Neuronal stem cell (in vitro differentiated cells): ENCODE measurements around the gene CTDP1.
"Not testable (repeated sequence)": the region's sequence is repeated elsewhere in the genome, so short reads cannot be mapped to it uniquely, and the experiment has no call there.

Experiments
- DNase-seq: peaks from one replicate; pipeline ENCODE4 v3.0.0-alpha.2; 2013; ENCODE audit warnings: low spot score
- H2AFZ ChIP-seq: one replicate; pipeline ENCODE4 v1.6.1; 2013; ENCODE audit warnings: mild to moderate bottlenecking, low read length, inconsistent platforms
- H2AK5ac ChIP-seq: 2 replicates; pipeline ENCODE4 v1.6.1; 2013; ENCODE audit warnings: low read depth, mild to moderate bottlenecking, inconsistent platforms, low read length, moderate library complexity, mixed read lengths
- H2BK120ac ChIP-seq: 2 replicates; pipeline ENCODE4 v1.6.1; 2013; ENCODE audit warnings: low read depth, mild to moderate bottlenecking, inconsistent platforms, low read length, moderate library complexity, mixed read lengths
- H2BK12ac ChIP-seq: one replicate; pipeline ENCODE4 v1.6.1; 2013; ENCODE audit warnings: low read length, inconsistent platforms
- H2BK15ac ChIP-seq: 2 replicates; pipeline ENCODE4 v1.6.1; 2013; ENCODE audit warnings: mild to moderate bottlenecking, low read length, inconsistent platforms, mixed read lengths
- H2BK5ac ChIP-seq: one replicate; pipeline ENCODE4 v1.6.1; 2013; ENCODE audit warnings: inconsistent platforms, mild to moderate bottlenecking, low read length, moderate library complexity
- H3K14ac ChIP-seq: one replicate; pipeline ENCODE4 v1.6.1; 2013; ENCODE audit warnings: low read length, inconsistent platforms
- H3K18ac ChIP-seq: 2 replicates; pipeline ENCODE4 v1.6.1; 2013; ENCODE audit warnings: low read length, inconsistent platforms
- H3K23ac ChIP-seq: 2 replicates; pipeline ENCODE4 v1.6.1; 2013; ENCODE audit warnings: low read depth, mild to moderate bottlenecking, mixed read lengths, low read length, inconsistent platforms; ENCODE audit not compliant: poor library complexity
- H3K27ac ChIP-seq: replicated peaks from 3 replicates; pipeline ENCODE4 v1.5.1; 2013; ENCODE audit warnings: low read length, inconsistent platforms
- H3K27me3 ChIP-seq, 3 experiments: 2 replicates each; pipeline ENCODE4 v1.6.1; 2013; ENCODE audit warnings: low read length in 3 of 3, mild to moderate bottlenecking in 2 of 3, inconsistent platforms in 1 of 3, low read depth in 1 of 3, mixed read lengths in 1 of 3, moderate library complexity in 1 of 3; ENCODE audit not compliant: control insufficient read depth in 3 of 3, insufficient read depth in 3 of 3
- H3K36me3 ChIP-seq, 2 donors: replicated peaks in 1 of 2; 2 replicates each; pipeline ENCODE4 v1.6.1; 2013; ENCODE audit warnings: low read length in 2 of 2; ENCODE audit not compliant: control insufficient read depth in 2 of 2, insufficient read depth in 2 of 2
- H3K4ac ChIP-seq: 2 replicates; pipeline ENCODE4 v1.6.1; 2013; ENCODE audit warnings: inconsistent platforms, mild to moderate bottlenecking, low read length, moderate library complexity
- H3K4me1 ChIP-seq, 2 donors: 1 replicate in 1 of 2; 2 replicates in 1 of 2; pipeline ENCODE4 v1.6.1; 2013; ENCODE audit warnings: low read length in 2 of 2, low read depth in 1 of 2; ENCODE audit not compliant: control insufficient read depth in 2 of 2, insufficient read depth in 1 of 2
- H3K4me2 ChIP-seq: one replicate; pipeline ENCODE4 v1.6.1; 2013; ENCODE audit warnings: mild to moderate bottlenecking, low read length, inconsistent platforms; ENCODE audit not compliant: insufficient read depth, poor library complexity, severe bottlenecking
- H3K4me3 ChIP-seq, 2 donors: 2 replicates each; pipeline ENCODE4 v1.5.1; 2013; ENCODE audit warnings: low read length in 2 of 2, mild to moderate bottlenecking in 2 of 2, inconsistent platforms in 1 of 2, moderate library complexity in 1 of 2
- H3K79me1 ChIP-seq: one replicate; pipeline ENCODE4 v1.6.1; 2013; ENCODE audit warnings: low read depth, mild to moderate bottlenecking, inconsistent platforms, low read length, moderate library complexity
- H3K9ac ChIP-seq: one replicate; pipeline ENCODE4 v1.6.1; 2013; ENCODE audit warnings: mild to moderate bottlenecking, low read depth, low read length, inconsistent platforms; ENCODE audit not compliant: poor library complexity
- H3K9me3 ChIP-seq, 2 donors: replicated peaks in 1 of 2; 2 replicates each; pipeline versions ENCODE3 to v1.6.1; 2013; ENCODE audit warnings: low read length in 2 of 2, mild to moderate bottlenecking in 2 of 2, inconsistent platforms in 1 of 2, low read depth in 1 of 2, mixed read lengths in 1 of 2, moderate library complexity in 1 of 2; ENCODE audit not compliant: control insufficient read depth in 2 of 2, insufficient read depth in 1 of 2
- H4K8ac ChIP-seq: one replicate; pipeline ENCODE4 v1.6.1; 2013; ENCODE audit warnings: low read depth, mild to moderate bottlenecking, inconsistent platforms, low read length, moderate library complexity
- H4K91ac ChIP-seq: one replicate; pipeline ENCODE4 v1.6.1; 2013; ENCODE audit warnings: low read length, low read depth, mild to moderate bottlenecking, inconsistent platforms; ENCODE audit not compliant: poor library complexity
- WGBS, 2 donors: extraction: QIAGEN DNeasy Blood & Tissue Kit; methylation state at CpG; one replicate each; pipeline ENCODE4 v1.1.7; 2013; ENCODE audit warnings: missing lambda C conversion rate in 2 of 2, mixed read lengths in 1 of 2; ENCODE audit not compliant: insufficient read length in 2 of 2, insufficient replicate concordance in 1 of 2; ENCODE audit errors: extremely low coverage in 2 of 2; 5-methylcytosine and 5-hydroxymethylcytosine counted together

CTDP1 gene

GRCh38 chr18:79728931-79729586, 49.5 kb downstream of the CTDP1 start:
- H3K9me3 ChIP-seq = peaks cover 44 to 65% of the 10 kb centered on the region in 2 donors
- H2BK5ac ChIP-seq = no peak overlapping the region
- no CpG with 5 or more reads among the region's 35 CpGs for WGBS, 2 donors

GRCh38 chr18:79729611-79730010, 50.0 kb downstream of the CTDP1 start:
- H2BK120ac ChIP-seq = no peak overlapping the region
- H3K9me3 ChIP-seq = peaks cover 44 to 70% of the 10 kb centered on the region in 2 donors
- H2AFZ ChIP-seq = no peak overlapping the region
- H3K4ac ChIP-seq = no peak overlapping the region
- H3K23ac ChIP-seq = no peak overlapping the region
- H2BK15ac ChIP-seq = no peak overlapping the region
- no peak overlapping the region for H3K9ac ChIP-seq
- no peak overlapping the region for H3K14ac ChIP-seq
- no peaks in the 10 kb centered on the region for H3K27me3 ChIP-seq
- H3K4me3 ChIP-seq = no peak overlapping the region
- no peak overlapping the region for H2BK12ac ChIP-seq
- no peak for DNase-seq
- H4K91ac ChIP-seq = no peak overlapping the region
- WGBS, 2 donors = no CpG with 5 or more reads among the region's 12 CpGs
- H3K36me3 ChIP-seq = peaks cover 40 to 91% of the 10 kb centered on the region in 2 donors
- no peak overlapping the region for H3K27ac ChIP-seq
- no peak overlapping the region for H2AK5ac ChIP-seq
- H3K18ac ChIP-seq = no peak overlapping the region
- no peak overlapping the region for H3K4me2 ChIP-seq
- H3K79me1 ChIP-seq = no peaks in the 10 kb centered on the region
- H3K4me1 ChIP-seq = no peaks in the 10 kb centered on the region
- no peak overlapping the region for H2BK5ac ChIP-seq
- H4K8ac ChIP-seq = no peak overlapping the region

More at GRCh38 chr18:79728931-79729586, 49.5 kb downstream of the CTDP1 start:
- Histone ChIP-seq H3K4me2 (no peak overlapping the region), H3K79me1 (no peaks in the 10 kb centered on the region), H2AK5ac (no peak overlapping the region), H3K18ac (no peak overlapping the region), H3K4ac (no peak overlapping the region), H3K4me1 (no peaks in the 10 kb centered on the region), H3K9ac (no peak overlapping the region), H2AFZ (no peak overlapping the region), H4K8ac (no peak overlapping the region), H3K4me3 (no peak overlapping the region), H3K36me3 (peaks cover 41 to 94% of the 10 kb centered on the region in 2 donors), H3K14ac (no peak overlapping the region), H3K23ac (no peak overlapping the region), H4K91ac (no peak overlapping the region), H2BK15ac (no peak overlapping the region), H3K27ac (no peak overlapping the region), H2BK120ac (no peak overlapping the region), H3K27me3 (no peaks in the 10 kb centered on the region), H2BK12ac (no peak overlapping the region)
- no peak for DNase-seq

- Histone ChIP-seq H3K4me3 (no peak overlapping the region), H3K27me3 (no peaks in the 10 kb centered on the region), H3K27ac (no peak overlapping the region), H2BK15ac (no peak overlapping the region), H3K36me3 (peaks cover 40 to 91% of the 10 kb centered on the region in 2 donors), H2BK120ac (no peak overlapping the region), H3K4me2 (no peak overlapping the region), H4K8ac (no peak overlapping the region), H2AFZ (no peak overlapping the region), H3K14ac (no peak overlapping the region), H2AK5ac (no peak overlapping the region), H3K4ac (no peak overlapping the region), H3K23ac (no peak overlapping the region), H3K4me1 (no peaks in the 10 kb centered on the region), H3K79me1 (no peaks in the 10 kb centered on the region), H4K91ac (no peak overlapping the region), H3K9me3 (peaks cover 44 to 68% of the 10 kb centered on the region in 2 donors), H2BK5ac (no peak overlapping the region), H3K18ac (no peak overlapping the region), H2BK12ac (no peak overlapping the region), H3K9ac (no peak overlapping the region)
- DNase-seq = no peak
- WGBS, 2 donors = no CpG with 5 or more reads among the region's 11 CpGs
These were observed 51.2 kb downstream of the CTDP1 start for GRCh38 chr18:79730804-79731203.

- peaks cover 45 to 94% of the 10 kb centered on the region in 2 donors for H3K36me3 ChIP-seq
- peaks cover 44 to 66% of the 10 kb centered on the region in 2 donors for H3K9me3 ChIP-seq
- not testable (repeated sequence) for H2BK5ac ChIP-seq, H3K79me1 ChIP-seq, H3K27me3 ChIP-seq, H3K23ac ChIP-seq, H3K4me1 ChIP-seq, H3K27ac ChIP-seq, H3K4me3 ChIP-seq, H2AK5ac ChIP-seq, H2BK15ac ChIP-seq, H3K4ac ChIP-seq, H3K9ac ChIP-seq, H4K91ac ChIP-seq, H3K4me2 ChIP-seq, H4K8ac ChIP-seq, H2AFZ ChIP-seq, H2BK12ac ChIP-seq, H3K18ac ChIP-seq, H3K14ac ChIP-seq, H2BK120ac ChIP-seq, DNase-seq
- WGBS, 2 donors = no CpG with 5 or more reads among the region's 17 CpGs
These were observed 52.5 kb downstream of the CTDP1 start for GRCh38 chr18:79731881-79732720.
